ENCODE data around the gene GPRC5B. TPM values are rescaled to one million over a fixed set of nuclear protein-coding genes. Genes with fewer than 3 reads are reported as not detected.

The GPRC5B gene
- total and polyA plus RNA-seq, 2 donors (not counting 3 experiments of a cell fraction or from before 2014, with no cell fraction given), result 42.3 TPM

GRCh38 chr16:19908921-19909320, 24.3 kb upstream of the GPRC5B start:
- Histone ChIP-seq H3K9ac (replicated peaks; ENCODE audit: extremely low read depth, insufficient read depth, low read length) (no peak overlapping the region), H3K4me3 (replicated peaks in 1 of 3; ENCODE audit: insufficient read depth in 1 of 3, low read depth in 1 of 3, low read length in 3 of 3) (no peak overlapping the region), H3K4me1 (ENCODE audit: control insufficient read depth, extremely low read depth, insufficient read depth, low read length) (peaks cover 7% of the 10 kb centered on the region), H4K20me1 (replicated peaks; ENCODE audit: control insufficient read depth, extremely low read depth, insufficient read depth, low read length) (no peaks in the 10 kb centered on the region), H3K36me3 (ENCODE audit: control insufficient read depth in 2 of 2, extremely low read depth in 1 of 2, insufficient read depth in 2 of 2, low read length in 2 of 2) (no peaks in the 10 kb centered on the region), H3K4me2 (ENCODE audit: insufficient read depth, low read length) (no peak overlapping the region), H3K79me2 (ENCODE audit: control insufficient read depth, insufficient read depth, low read length) (no peaks in the 10 kb centered on the region), H3K27me3 (ENCODE audit: control insufficient read depth in 2 of 2, insufficient read depth in 2 of 2, low read length in 2 of 2) (no peaks in the 10 kb centered on the region), H3K9me1 (replicated peaks; ENCODE audit: control insufficient read depth, extremely low read depth, insufficient read depth, low read length) (no peaks in the 10 kb centered on the region), H2AFZ (ENCODE audit: low read depth, low read length) (no peak overlapping the region), H3K9me3 (replicated peaks; ENCODE audit: control insufficient read depth, insufficient read depth, low read length) (no peaks in the 10 kb centered on the region), H3K27ac (ENCODE audit: insufficient read depth, low read depth, low read length) (no peak overlapping the region)
- dilution Hi-C loops (cut with MboI; ENCODE audit: extremely low pct_ligation_motif_present, low sequenced_read_pairs) (no loop called here), intact Hi-C loops (cut with micrococcal nuclease) (loop anchor here (5.0 kb wide), 1 partner anchor 798 kb away; no protein-coding TSS in a partner anchor)
- ChIA-PET CTCF (interaction anchor here (1.6 to 12.1 kb wide), 4 partner anchors 11 to 477 kb away, joined by 3 to 438 read pairs (median 163); no protein-coding TSS in a partner anchor), POLR2A (no interaction called here)
- no peak for DNase-seq (ENCODE audit: low read depth, low spot score)
- TF ChIP-seq EZH2 (IDR thresholded peaks at IDR 0.05; ENCODE audit: borderline replicate concordance, low read depth, low read length, severe bottlenecking) (no peak), JUN (IDR thresholded peaks at IDR 0.05; ENCODE audit: borderline replicate concordance, insufficient read depth, insufficient read length, low read depth) (no peak), POLR2A (IDR thresholded peaks at IDR 0.05; ENCODE audit: low read depth, low read length) (no peak), MAX (IDR thresholded peaks at IDR 0.05; ENCODE audit: insufficient read depth, insufficient read length) (no peak), GATA2 (IDR thresholded peaks at IDR 0.05; ENCODE audit: insufficient read depth, insufficient read length, low read depth, low read length) (no peak), FOS (IDR thresholded peaks at IDR 0.05; ENCODE audit: borderline replicate concordance, insufficient read depth, low read length) (no peak), MYC (IDR thresholded peaks at IDR 0.05; ENCODE audit: low read depth, low read length) (no peak), POLR2AphosphoS5 (IDR thresholded peaks at IDR 0.05; ENCODE audit: insufficient read depth, low read depth, low read length) (no peak)
- TF ChIP-seq, protein P1, sequence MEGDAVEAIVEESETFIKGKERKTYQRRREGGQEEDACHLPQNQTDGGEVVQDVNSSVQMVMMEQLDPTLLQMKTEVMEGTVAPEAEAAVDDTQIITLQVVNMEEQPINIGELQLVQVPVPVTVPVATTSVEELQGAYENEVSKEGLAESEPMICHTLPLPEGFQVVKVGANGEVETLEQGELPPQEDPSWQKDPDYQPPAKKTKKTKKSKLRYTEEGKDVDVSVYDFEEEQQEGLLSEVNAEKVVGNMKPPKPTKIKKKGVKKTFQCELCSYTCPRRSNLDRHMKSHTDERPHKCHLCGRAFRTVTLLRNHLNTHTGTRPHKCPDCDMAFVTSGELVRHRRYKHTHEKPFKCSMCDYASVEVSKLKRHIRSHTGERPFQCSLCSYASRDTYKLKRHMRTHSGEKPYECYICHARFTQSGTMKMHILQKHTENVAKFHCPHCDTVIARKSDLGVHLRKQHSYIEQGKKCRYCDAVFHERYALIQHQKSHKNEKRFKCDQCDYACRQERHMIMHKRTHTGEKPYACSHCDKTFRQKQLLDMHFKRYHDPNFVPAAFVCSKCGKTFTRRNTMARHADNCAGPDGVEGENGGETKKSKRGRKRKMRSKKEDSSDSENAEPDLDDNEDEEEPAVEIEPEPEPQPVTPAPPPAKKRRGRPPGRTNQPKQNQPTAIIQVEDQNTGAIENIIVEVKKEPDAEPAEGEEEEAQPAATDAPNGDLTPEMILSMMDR (IDR thresholded peaks at IDR 0.05; ENCODE audit: extremely low read depth in 1 of 2, insufficient read depth in 1 of 2, low read depth in 1 of 2, low read length in 2 of 2), result no peak
- FAIRE-seq, result no peak
- no TSS peak for BruUV-seq (replicated peaks)

Measured in endothelial cell of umbilical vein (primary cell).